ENCODE data around the gene ATP11C.

- TF ChIP-seq REST (IDR thresholded peaks at IDR 0.05; ENCODE audit: insufficient read depth in 1 of 2, low read depth in 2 of 2, low read length in 2 of 2) (no peak), POLR2AphosphoS5 (IDR thresholded peaks at IDR 0.05; ENCODE audit: low read depth, low read length) (no peak)
Measured at GRCh38 chrX:139787601-139788000, 145.3 kb downstream of the ATP11C start.
